HepG2 (cell line): ENCODE data around the gene DNAJC4. TPM values are rescaled to one million over a fixed set of nuclear protein-coding genes. Genes with fewer than 3 reads are reported as not detected.

Source experiments
- E2F5 ChIP-seq: sonication (generic); formaldehyde crosslinking; conservative IDR thresholded peaks from 2 replicates; pipeline ENCODE4 v1.4.0; 2020; ENCODE audit warnings: missing genetic modification reagents
- FOXM1 ChIP-seq: sonication (generic); formaldehyde crosslinking; IDR thresholded peaks from 2 replicates; pipeline ENCODE4 v1.5.0; 2020; ENCODE audit warnings: missing genetic modification reagents
- HINFP ChIP-seq: sonication (generic); formaldehyde crosslinking; IDR thresholded peaks from 2 replicates; pipeline ENCODE4 v1.4.0; 2020; ENCODE audit warnings: low read depth, mild to moderate bottlenecking, missing genetic modification reagents
- MED1 ChIP-seq: sonication (generic); formaldehyde crosslinking; IDR thresholded peaks from 2 replicates; pipeline ENCODE4 v1.4.0; 2020; ENCODE audit warnings: missing genetic modification reagents
- MNT ChIP-seq: fragments of 450-650 bp; IDR thresholded peaks from 2 replicates; pipeline ENCODE4 v1.6.1; 2016
- RBM22 ChIP-seq: fragments of 200-400 bp; formaldehyde crosslinking; optimal IDR thresholded peaks from 2 replicates; pipeline ENCODE3; 2017; ENCODE audit warnings: mild to moderate bottlenecking, low read length, moderate library complexity
- RFXANK ChIP-seq: IDR thresholded peaks from 2 replicates; pipeline ENCODE4 v1.6.1; 2016
- RFXAP ChIP-seq: sonication (generic); formaldehyde crosslinking; IDR thresholded peaks from 2 replicates; pipeline ENCODE4 v1.4.0; 2020; ENCODE audit warnings: missing genetic modification reagents, borderline replicate concordance
- SAP130 ChIP-seq: IDR thresholded peaks from 2 replicates; pipeline ENCODE4 v1.6.1; 2016; ENCODE audit warnings: low read depth
- SP1 ChIP-seq, 2 experiments: fragments of 450-650 bp in 1 of 2; sonication (generic) in 1 of 2; formaldehyde crosslinking in 1 of 2; IDR thresholded peaks; 2 replicates each; pipeline versions ENCODE4 v1.4.0 to v1.6.1; 2016 to 2020; ENCODE audit warnings: missing genetic modification reagents in 1 of 2
- STAG1 ChIP-seq: sonication (generic); formaldehyde crosslinking; IDR thresholded peaks from 2 replicates; pipeline ENCODE4 v1.4.0; 2020; ENCODE audit warnings: missing genetic modification reagents
- TBX2 ChIP-seq: sonication (generic); formaldehyde crosslinking; IDR thresholded peaks from 2 replicates; pipeline ENCODE4 v1.5.0; 2020; ENCODE audit warnings: missing genetic modification reagents, mild to moderate bottlenecking, borderline replicate concordance
- ZNF143 ChIP-seq: sonication (generic); formaldehyde crosslinking; IDR thresholded peaks from 2 replicates; pipeline ENCODE4 v1.4.0; 2020; ENCODE audit warnings: missing genetic modification reagents
- ZNF264 ChIP-seq: sonication (generic); formaldehyde crosslinking; IDR thresholded peaks from 2 replicates; pipeline ENCODE4 v1.4.0; 2020; ENCODE audit warnings: missing genetic modification reagents
- ZNF451 ChIP-seq: sonication (generic); formaldehyde crosslinking; IDR thresholded peaks from 2 replicates; pipeline ENCODE4 v1.5.0; 2020; ENCODE audit warnings: mild to moderate bottlenecking, missing genetic modification reagents
- ZNF574 ChIP-seq: sonication (generic); formaldehyde crosslinking; IDR thresholded peaks from 2 replicates; pipeline ENCODE4 v1.4.0; 2020; ENCODE audit warnings: missing genetic modification reagents
- ZNF678 ChIP-seq: sonication (generic); formaldehyde crosslinking; IDR thresholded peaks from 2 replicates; pipeline ENCODE4 v1.4.0; 2020; ENCODE audit warnings: mild to moderate bottlenecking, missing genetic modification reagents
- ZNF747 ChIP-seq: sonication (generic); formaldehyde crosslinking; IDR thresholded peaks from 2 replicates; pipeline ENCODE4 v1.8.1; 2023; ENCODE audit warnings: missing genetic modification reagents, mild to moderate bottlenecking, borderline replicate concordance
- ZNF800 ChIP-seq: sonication (generic); formaldehyde crosslinking; IDR thresholded peaks from 2 replicates; pipeline ENCODE4 v1.4.0; 2020; ENCODE audit warnings: missing genetic modification reagents
- ZNF816 ChIP-seq: sonication (generic); formaldehyde crosslinking; IDR thresholded peaks from 2 replicates; pipeline ENCODE4 v1.8.0; 2022; ENCODE audit warnings: missing genetic modification reagents, mild to moderate bottlenecking, borderline replicate concordance
- ZNF879 ChIP-seq: sonication (generic); formaldehyde crosslinking; IDR thresholded peaks from 2 replicates; pipeline ENCODE4 v1.8.1; 2023; ENCODE audit warnings: missing genetic modification reagents
- polyA plus RNA-seq, 8 experiments: library from polyadenylated mRNA; depleted of rRNA in 3 of 8; stranded (reverse) in 7 of 8; unstranded in 1 of 8; fragments of >200 nt; fragmentation: Illumina TruSeq in 4 of 8; extraction: Trizol in 4 of 8; gene quantifications; 2 replicates each; pipeline versions ENCODE4 v1.2.1 to v1.2.3, GENCODE V29; 2011 to 2016; ENCODE audit warnings: low read depth in 4 of 8, missing spikeins in 1 of 8, mixed read lengths in 1 of 8; ENCODE audit not compliant: insufficient read depth in 1 of 8
- total RNA-seq, 5 experiments: library from RNA; depleted of rRNA; stranded (reverse); fragments of >200 nt; fragmentation: Illumina TruSeq; extraction: Trizol; gene quantifications; 2 replicates each; pipeline ENCODE4 v1.2.3, GENCODE V29; 2016; ENCODE audit warnings: low read depth in 1 of 5

Gene DNAJC4
- total and polyA plus RNA-seq, 2 of the 13 experiments (the other 11 are each of a cell fraction or from before 2014, with no cell fraction given) = 10.3 to 60.8 TPM

DNA sequence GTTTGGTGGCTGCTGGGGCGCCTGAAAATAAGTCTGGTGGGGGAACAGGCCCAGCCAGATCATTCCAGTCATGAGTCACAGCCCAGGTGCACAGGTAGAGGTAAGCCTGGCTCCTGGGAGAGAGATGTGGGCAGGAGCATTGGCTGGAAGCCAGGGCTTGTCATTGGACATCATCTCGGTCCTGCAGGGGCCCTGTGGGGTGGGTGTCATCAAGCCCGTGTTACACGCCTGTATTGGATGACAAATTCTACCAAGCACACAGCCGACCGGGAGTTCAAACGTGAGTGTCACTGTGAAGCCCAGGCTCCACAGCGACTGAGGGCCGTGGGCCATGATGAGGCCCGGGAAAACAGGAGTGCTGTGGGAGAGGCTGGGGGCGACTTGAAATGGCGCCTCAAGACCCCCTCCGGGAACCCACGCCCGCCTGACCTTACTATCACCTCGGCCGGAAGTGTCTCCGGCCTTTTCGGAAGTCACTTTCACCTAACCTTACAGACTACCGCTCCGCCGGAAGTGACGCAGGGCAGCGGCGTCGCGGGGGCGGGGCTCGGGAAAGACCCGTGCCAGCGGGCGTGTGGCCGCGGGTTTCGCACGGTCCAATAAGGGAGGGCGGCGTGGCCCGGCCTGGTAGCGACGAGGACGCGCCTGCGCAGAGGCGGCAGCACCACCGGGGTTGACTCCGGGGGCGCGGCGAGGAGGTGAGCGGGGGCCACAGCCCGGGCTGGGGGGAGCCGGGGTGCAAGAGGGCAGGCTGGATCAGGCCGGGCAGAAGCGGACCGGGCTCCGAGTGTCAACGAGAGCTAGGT lies 10.3 kb downstream of the DNAJC4 start, which contains the start of gene FKBP2 (continued):
- TF ChIP-seq ZNF800 (CRISPR knock-in tag) = 0 out of 2 replicates have a peak, but pooled peaks have one; percentile 64
- TF ChIP-seq ZNF816 = peak; percentile 61; the same call in 1 of the 2 replicates
- peak; percentile 64; the same call in 1 of the 2 replicates for TF ChIP-seq RFXAP
- no peak for TF ChIP-seq ZNF678 (CRISPR knock-in tag)
- peak; percentile 62 for TF ChIP-seq MNT
- peak; percentile 67 for TF ChIP-seq TBX2 (CRISPR knock-in tag)
- TF ChIP-seq ZNF574 (CRISPR knock-in tag) = peak; percentile 88
- TF ChIP-seq RFXANK (CRISPR knock-in tag) = no peak
- peak; percentile 59; the same call in 1 of the 2 replicates for TF ChIP-seq ZNF143 (CRISPR knock-in tag)
- TF ChIP-seq ZNF747 (CRISPR knock-in tag) = peak; percentile 69
- 0 out of 2 replicates have a peak, but pooled peaks have one; percentile 61 for TF ChIP-seq E2F5 (CRISPR knock-in tag)
- TF ChIP-seq ZNF879 (CRISPR knock-in tag) = no peak
- TF ChIP-seq STAG1 (CRISPR knock-in tag) = no peak
- peak; percentile 77; the same call in 1 of the 2 replicates for TF ChIP-seq ZNF264 (CRISPR knock-in tag)
- TF ChIP-seq SP1 (IDR thresholded peaks at IDR 0.05) = no peak
- peak; percentile 75; the same call in 1 of the 2 replicates for TF ChIP-seq SP1 (CRISPR knock-in tag; IDR thresholded peaks at IDR 0.05)
- TF ChIP-seq SAP130 = peak; percentile 84
- TF ChIP-seq RBM22 = peak; percentile 74
- peak; percentile 81 for TF ChIP-seq MED1 (CRISPR knock-in tag)
- peak; percentile 82 for TF ChIP-seq ZNF451 (CRISPR knock-in tag)
- TF ChIP-seq HINFP = peak; percentile 27; the same call in 1 of the 2 replicates
- TF ChIP-seq FOXM1 (CRISPR knock-in tag) = peak; percentile 95
